H9 (cell line): ENCODE results near the gene LDLRAD4. TPM values are rescaled to one million over a fixed set of nuclear protein-coding genes. Genes with fewer than 3 reads are reported as not detected.

Source experiments
- DNase-seq: peaks from one replicate; pipeline ENCODE4 v3.0.0-alpha.2; 2017
- H2AFZ ChIP-seq: one replicate; pipeline ENCODE4 v1.6.1; 2013; ENCODE audit warnings: mild to moderate bottlenecking, low read length, control low read depth, moderate library complexity
- H2AK5ac ChIP-seq: 2 replicates; pipeline ENCODE4 v1.6.1; 2013; ENCODE audit warnings: low read length, control low read depth, mixed read lengths; ENCODE audit not compliant: insufficient read length
- H2BK120ac ChIP-seq: one replicate; pipeline ENCODE4 v1.6.1; 2013; ENCODE audit warnings: low read depth, mild to moderate bottlenecking, low read length, control low read depth, inconsistent platforms; ENCODE audit not compliant: poor library complexity, severe bottlenecking
- H2BK12ac ChIP-seq: 2 replicates; pipeline ENCODE4 v1.6.1; 2013; ENCODE audit warnings: low read length, control low read depth, mixed read lengths, low read depth; ENCODE audit not compliant: insufficient read length
- H2BK15ac ChIP-seq: 2 replicates; pipeline ENCODE4 v1.6.1; 2013; ENCODE audit warnings: low read depth, low read length, control low read depth
- H2BK20ac ChIP-seq: one replicate; pipeline ENCODE4 v1.6.1; 2013; ENCODE audit warnings: low read depth, mild to moderate bottlenecking, low read length, control low read depth, inconsistent platforms; ENCODE audit not compliant: poor library complexity, severe bottlenecking
- H2BK5ac ChIP-seq: 2 replicates; pipeline ENCODE4 v1.6.1; 2013; ENCODE audit warnings: low read length, control low read depth, mixed read lengths; ENCODE audit not compliant: insufficient read length
- H3K14ac ChIP-seq: 2 replicates; pipeline ENCODE4 v1.6.1; 2013; ENCODE audit warnings: low read length, control low read depth; ENCODE audit not compliant: insufficient read depth
- H3K18ac ChIP-seq: 2 replicates; pipeline ENCODE4 v1.6.1; 2013; ENCODE audit warnings: low read depth, mild to moderate bottlenecking, mixed read lengths, low read length, control low read depth; ENCODE audit not compliant: insufficient read length
- H3K23ac ChIP-seq: 2 replicates; pipeline ENCODE4 v1.6.1; 2013; ENCODE audit warnings: low read length, control low read depth, mixed read lengths, low read depth; ENCODE audit not compliant: insufficient read length
- H3K23me2 ChIP-seq: 2 replicates; pipeline ENCODE4 v1.6.1; 2013; ENCODE audit warnings: low read depth, mild to moderate bottlenecking, mixed read lengths, low read length, control low read depth; ENCODE audit not compliant: insufficient read length, poor library complexity, severe bottlenecking
- H3K27ac ChIP-seq: 2 replicates; pipeline ENCODE4 v1.5.1; 2013; ENCODE audit warnings: low read length, control low read depth, mixed read lengths, low read depth; ENCODE audit not compliant: insufficient read length
- H3K27me3 ChIP-seq: 2 replicates; pipeline ENCODE4 v1.6.1; 2013; ENCODE audit warnings: low read length, control low read depth, inconsistent platforms; ENCODE audit not compliant: insufficient read depth
- H3K4ac ChIP-seq: 2 replicates; pipeline ENCODE4 v1.6.1; 2013; ENCODE audit warnings: low read depth, mild to moderate bottlenecking, control low read depth, inconsistent platforms, low read length, moderate library complexity
- H3K4me1 ChIP-seq: 2 replicates; pipeline ENCODE4 v1.6.1; 2013; ENCODE audit warnings: low read length, control low read depth, inconsistent platforms; ENCODE audit not compliant: insufficient read depth
- H3K4me2 ChIP-seq: 2 replicates; pipeline ENCODE4 v1.6.1; 2013; ENCODE audit warnings: low read length, control low read depth, mixed read lengths; ENCODE audit not compliant: insufficient read length, insufficient read depth
- H3K56ac ChIP-seq: 2 replicates; pipeline ENCODE4 v1.6.1; 2013; ENCODE audit warnings: low read depth, mild to moderate bottlenecking, mixed read lengths, low read length, control low read depth; ENCODE audit not compliant: insufficient read length
- H3K79me1 ChIP-seq: 2 replicates; pipeline ENCODE4 v1.6.1; 2013; ENCODE audit warnings: low read depth, mild to moderate bottlenecking, moderate library complexity, low read length, control low read depth, inconsistent platforms; ENCODE audit not compliant: insufficient read depth, poor library complexity, severe bottlenecking
- H3K79me2 ChIP-seq: 2 replicates; pipeline ENCODE4 v1.6.1; 2013; ENCODE audit warnings: low read length, control low read depth, inconsistent platforms; ENCODE audit not compliant: insufficient read depth
- H3K9ac ChIP-seq: 2 replicates; pipeline ENCODE4 v1.6.1; 2013; ENCODE audit warnings: low read length, control low read depth, mixed read lengths; ENCODE audit not compliant: insufficient read length; ENCODE audit errors: extremely low read depth
- H3K9me3 ChIP-seq: one replicate; pipeline ENCODE4 v1.6.1; 2013; ENCODE audit warnings: low read depth, low read length, inconsistent platforms; ENCODE audit not compliant: control insufficient read depth
- H3T11ph ChIP-seq: one replicate; pipeline ENCODE4 v1.6.1; 2013; ENCODE audit warnings: mild to moderate bottlenecking, low read length, control low read depth, inconsistent platforms
- H4K20me1 ChIP-seq: one replicate; pipeline ENCODE4 v1.6.1; 2013; ENCODE audit not compliant: control insufficient read depth, insufficient read length, insufficient read depth
- H4K5ac ChIP-seq: 2 replicates; pipeline ENCODE4 v1.6.1; 2013; ENCODE audit warnings: low read depth, mild to moderate bottlenecking, mixed read lengths, low read length, control low read depth; ENCODE audit not compliant: insufficient read length
- H4K8ac ChIP-seq: replicated peaks from 2 replicates; pipeline ENCODE4 v1.6.1; 2013; ENCODE audit warnings: low read length, control low read depth, mixed read lengths, low read depth; ENCODE audit not compliant: insufficient read length
- H4K91ac ChIP-seq: 2 replicates; pipeline ENCODE4 v1.6.1; 2013; ENCODE audit warnings: low read depth, mild to moderate bottlenecking, moderate library complexity, mixed read lengths, low read length, control low read depth; ENCODE audit not compliant: insufficient read length
- H3K27ac Mint-ChIP-seq, 3 experiments: 2 replicates in 2 of 3; 3 replicates in 1 of 3; pipeline ENCODE4 v1.8.0; 2020 to 2021; ENCODE audit warnings: mixed read lengths in 3 of 3, mild to moderate bottlenecking in 1 of 3, moderate library complexity in 1 of 3
- H3K27me3 Mint-ChIP-seq: 2 replicates; pipeline ENCODE4 v1.8.0; 2021; ENCODE audit warnings: low read depth, mild to moderate bottlenecking, moderate library complexity, mixed read lengths
- H3K36me3 Mint-ChIP-seq, 3 experiments: 2 replicates in 2 of 3; 3 replicates in 1 of 3; pipeline ENCODE4 v1.8.0; 2020 to 2021; ENCODE audit warnings: low read depth in 3 of 3, mixed read lengths in 3 of 3; ENCODE audit not compliant: insufficient read depth in 1 of 3
- H3K4me1 Mint-ChIP-seq, 2 experiments: 2 replicates each; pipeline ENCODE4 v1.8.0; 2020; ENCODE audit warnings: mixed read lengths in 2 of 2
- H3K4me3 Mint-ChIP-seq, 2 experiments: 2 replicates in 1 of 2; 3 replicates in 1 of 2; pipeline ENCODE4 v1.8.0; 2020 to 2021; ENCODE audit warnings: mild to moderate bottlenecking in 2 of 2, mixed read lengths in 2 of 2, moderate library complexity in 1 of 2
- H3K9me3 Mint-ChIP-seq, 2 experiments: 2 replicates in 1 of 2; 3 replicates in 1 of 2; pipeline ENCODE4 v1.8.0; 2020; ENCODE audit warnings: mild to moderate bottlenecking in 2 of 2, mixed read lengths in 2 of 2, moderate library complexity in 1 of 2
- WGBS: extraction: QIAGEN DNeasy Blood & Tissue Kit; methylation state at CpG from one replicate; pipeline ENCODE4 v1.1.7; 2013; ENCODE audit warnings: missing lambda C conversion rate, low lambda C conversion rate, mixed read lengths; ENCODE audit not compliant: insufficient read length; ENCODE audit errors: extremely low coverage; 5-methylcytosine and 5-hydroxymethylcytosine counted together
- total RNA-seq: library from RNA; stranded (reverse); gene quantifications from 2 replicates; pipeline ENCODE4 v1.2.1, GENCODE V29; 2021
- TF ChIP-seq, protein P1 (sequence below): fragments of 200-600 bp; sonication (generic); conservative IDR thresholded peaks from 3 replicates; pipeline ENCODE4 v1.8.0; 2021; ENCODE audit warnings: antibody characterized with exemption, mild to moderate bottlenecking

LDLRAD4 gene
- total RNA-seq, 1 experiment from 2014 or later = 3.9 TPM

DNA sequence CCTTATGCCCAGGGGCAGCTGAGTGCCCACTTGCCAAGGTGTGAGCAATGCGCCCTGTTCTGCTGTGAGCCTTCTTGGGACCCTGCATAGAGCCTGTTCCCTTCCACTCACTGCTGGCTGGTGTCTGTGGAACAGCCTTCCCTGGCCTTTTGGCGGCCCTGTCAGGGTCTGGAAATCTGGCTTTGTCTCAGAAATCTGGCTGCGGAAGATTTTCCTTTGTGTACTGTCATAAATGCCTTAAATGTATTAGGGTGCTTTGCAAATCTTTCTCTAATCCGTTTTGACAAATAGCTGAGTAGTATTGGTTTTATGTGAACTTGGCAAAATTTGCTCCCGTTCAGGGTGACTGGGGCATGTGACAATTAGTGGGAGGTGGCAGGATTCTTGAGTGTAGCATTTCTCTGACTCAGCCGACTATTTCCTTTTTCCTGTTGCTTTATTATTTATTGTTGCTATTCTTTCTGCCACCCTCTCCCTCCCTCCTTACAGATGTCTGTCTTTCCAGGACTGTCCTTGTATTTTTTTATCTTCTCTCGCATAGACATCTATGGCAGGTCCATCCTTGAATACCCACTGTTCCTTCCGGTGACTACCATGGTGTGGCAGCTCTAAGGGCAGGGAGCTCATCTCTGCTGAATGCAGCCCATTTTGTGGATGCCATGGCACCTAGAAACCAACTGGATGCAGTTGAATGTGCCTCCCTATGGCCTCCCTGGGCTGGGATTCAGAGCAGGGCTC is 41.8 kb downstream of the LDLRAD4 start:
- H4K91ac ChIP-seq = no peak overlapping the region
- H3K27me3 ChIP-seq = no peaks in the 10 kb centered on the region
- no peak overlapping the region for H3K27ac ChIP-seq
- no peak overlapping the region for H3K4me3 Mint-ChIP-seq
- H3K27ac Mint-ChIP-seq = no peak overlapping the region
- H2BK12ac ChIP-seq = no peak overlapping the region
- no peak overlapping the region for H3K23ac ChIP-seq
- no peak overlapping the region for H4K5ac ChIP-seq
- no peaks in the 10 kb centered on the region for H3K79me2 ChIP-seq
- no peak for DNase-seq
- H3K27me3 Mint-ChIP-seq = peaks cover 5% of the 10 kb centered on the region
- no peak overlapping the region for H2BK5ac ChIP-seq
- no peaks in the 10 kb centered on the region for H3K79me1 ChIP-seq
- no peak overlapping the region for H3K4ac ChIP-seq
- H2AK5ac ChIP-seq = no peak overlapping the region
- no peak overlapping the region for H3K56ac ChIP-seq
- WGBS = no CpG with 5 or more reads among the region's 8 CpGs
- no peak overlapping the region for H3K4me2 ChIP-seq
- H2BK15ac ChIP-seq = no peak overlapping the region
- no peaks in the 10 kb centered on the region for H3K9me3 Mint-ChIP-seq
- no peak overlapping the region for H3K18ac ChIP-seq
- H3K4me1 Mint-ChIP-seq = peaks cover 34 to 39% of the 10 kb centered on the region in 2 experiments
- H3K4me1 ChIP-seq = no peaks in the 10 kb centered on the region
- H2BK20ac ChIP-seq = no peak overlapping the region
- peaks cover 3% of the 10 kb centered on the region for H3K23me2 ChIP-seq
- no peak overlapping the region for H2AFZ ChIP-seq
- H3K9me3 ChIP-seq = no peaks in the 10 kb centered on the region
- H2BK120ac ChIP-seq = no peak overlapping the region
- H3K9ac ChIP-seq = no peak overlapping the region
- H3K14ac ChIP-seq = no peak overlapping the region
- no peaks in the 10 kb centered on the region for H3K36me3 Mint-ChIP-seq
- no peak overlapping the region for H4K8ac ChIP-seq
- no peak overlapping the region for H3T11ph ChIP-seq
- TF ChIP-seq, protein P1, sequence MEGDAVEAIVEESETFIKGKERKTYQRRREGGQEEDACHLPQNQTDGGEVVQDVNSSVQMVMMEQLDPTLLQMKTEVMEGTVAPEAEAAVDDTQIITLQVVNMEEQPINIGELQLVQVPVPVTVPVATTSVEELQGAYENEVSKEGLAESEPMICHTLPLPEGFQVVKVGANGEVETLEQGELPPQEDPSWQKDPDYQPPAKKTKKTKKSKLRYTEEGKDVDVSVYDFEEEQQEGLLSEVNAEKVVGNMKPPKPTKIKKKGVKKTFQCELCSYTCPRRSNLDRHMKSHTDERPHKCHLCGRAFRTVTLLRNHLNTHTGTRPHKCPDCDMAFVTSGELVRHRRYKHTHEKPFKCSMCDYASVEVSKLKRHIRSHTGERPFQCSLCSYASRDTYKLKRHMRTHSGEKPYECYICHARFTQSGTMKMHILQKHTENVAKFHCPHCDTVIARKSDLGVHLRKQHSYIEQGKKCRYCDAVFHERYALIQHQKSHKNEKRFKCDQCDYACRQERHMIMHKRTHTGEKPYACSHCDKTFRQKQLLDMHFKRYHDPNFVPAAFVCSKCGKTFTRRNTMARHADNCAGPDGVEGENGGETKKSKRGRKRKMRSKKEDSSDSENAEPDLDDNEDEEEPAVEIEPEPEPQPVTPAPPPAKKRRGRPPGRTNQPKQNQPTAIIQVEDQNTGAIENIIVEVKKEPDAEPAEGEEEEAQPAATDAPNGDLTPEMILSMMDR = no peak
- no peaks in the 10 kb centered on the region for H4K20me1 ChIP-seq
